Muscle of leg (tissue), 11 donors: ENCODE results near the gene HSPB2. TPM values are rescaled to one million over a fixed set of nuclear protein-coding genes. Genes with fewer than 3 reads are reported as not detected.

ENCODE experiments used
- DNase-seq: peaks from one replicate; pipeline ENCODE4 v3.0.0; 2013
- H3K27ac ChIP-seq: one replicate; pipeline ENCODE4 v1.5.1; 2013; ENCODE audit warnings: mild to moderate bottlenecking, low read length, control low read depth
- H3K27me3 ChIP-seq: one replicate; pipeline ENCODE4 v1.6.1; 2013; ENCODE audit warnings: low read length; ENCODE audit not compliant: control insufficient read depth, insufficient read depth
- H3K36me3 ChIP-seq: one replicate; pipeline ENCODE4 v1.6.1; 2013; ENCODE audit warnings: low read length; ENCODE audit not compliant: control insufficient read depth, insufficient read depth
- H3K4me1 ChIP-seq: one replicate; pipeline ENCODE4 v1.6.1; 2013; ENCODE audit warnings: low read length; ENCODE audit not compliant: control insufficient read depth, insufficient read depth
- H3K4me3 ChIP-seq: one replicate; pipeline ENCODE4 v1.5.1; 2013; ENCODE audit warnings: low read length, control low read depth
- H3K9me3 ChIP-seq: replicated peaks from 2 replicates; pipeline ENCODE4 v1.6.1; 2013; ENCODE audit warnings: low read depth, low read length; ENCODE audit not compliant: control insufficient read depth
- WGBS: methylation state at CpG from one replicate; pipeline ENCODE4 v1.1.5; 2013; ENCODE audit warnings: missing lambda C conversion rate; ENCODE audit not compliant: insufficient coverage; 5-methylcytosine and 5-hydroxymethylcytosine counted together
- polyA plus RNA-seq, 8 donors: library from polyadenylated mRNA; unstranded; fragments of 120-200 nt; gene quantifications; one replicate each; pipeline versions ENCODE4 v1.2.1 to v1.2.3, GENCODE V29; 2013; ENCODE audit warnings: inconsistent platforms in 1 of 8, low replicate concordance in 1 of 8; ENCODE audit not compliant: insufficient read length in 8 of 8, insufficient read depth in 1 of 8
- total RNA-seq: library from RNA; stranded (reverse); fragments of 120-200 nt; gene quantifications from one replicate; pipeline ENCODE4 v1.2.4, GENCODE V29; 2013

The HSPB2 gene
- total and polyA plus RNA-seq, 9 donors: 61.2 to 101 (median 76.0) TPM

GRCh38 chr11:111946499-111946898 lies 34.0 kb downstream of the HSPB2 start:
- H3K27ac ChIP-seq: no peak overlapping the region

GRCh38 chr11:111947143-111947542 lies 34.6 kb downstream of the HSPB2 start:
- Histone ChIP-seq H3K27ac (no peak overlapping the region), H3K27me3 (no peaks in the 10 kb centered on the region), H3K9me3 (peaks cover 3% of the 10 kb centered on the region), H3K4me3 (no peak overlapping the region), H3K4me1 (peaks cover 6% of the 10 kb centered on the region), H3K36me3 (no peaks in the 10 kb centered on the region)
- no peak for DNase-seq

More at GRCh38 chr11:111946499-111946898, 34.0 kb downstream of the HSPB2 start:
- H3K36me3 ChIP-seq: no peaks in the 10 kb centered on the region
- H3K4me1 ChIP-seq: peaks cover 11% of the 10 kb centered on the region
- WGBS: 74% methylated on average over 3 of the region's 3 CpGs
- peaks cover 2% of the 10 kb centered on the region for H3K9me3 ChIP-seq
- no peak for DNase-seq
- no peak overlapping the region for H3K4me3 ChIP-seq
- H3K27me3 ChIP-seq: no peaks in the 10 kb centered on the region

DNA sequence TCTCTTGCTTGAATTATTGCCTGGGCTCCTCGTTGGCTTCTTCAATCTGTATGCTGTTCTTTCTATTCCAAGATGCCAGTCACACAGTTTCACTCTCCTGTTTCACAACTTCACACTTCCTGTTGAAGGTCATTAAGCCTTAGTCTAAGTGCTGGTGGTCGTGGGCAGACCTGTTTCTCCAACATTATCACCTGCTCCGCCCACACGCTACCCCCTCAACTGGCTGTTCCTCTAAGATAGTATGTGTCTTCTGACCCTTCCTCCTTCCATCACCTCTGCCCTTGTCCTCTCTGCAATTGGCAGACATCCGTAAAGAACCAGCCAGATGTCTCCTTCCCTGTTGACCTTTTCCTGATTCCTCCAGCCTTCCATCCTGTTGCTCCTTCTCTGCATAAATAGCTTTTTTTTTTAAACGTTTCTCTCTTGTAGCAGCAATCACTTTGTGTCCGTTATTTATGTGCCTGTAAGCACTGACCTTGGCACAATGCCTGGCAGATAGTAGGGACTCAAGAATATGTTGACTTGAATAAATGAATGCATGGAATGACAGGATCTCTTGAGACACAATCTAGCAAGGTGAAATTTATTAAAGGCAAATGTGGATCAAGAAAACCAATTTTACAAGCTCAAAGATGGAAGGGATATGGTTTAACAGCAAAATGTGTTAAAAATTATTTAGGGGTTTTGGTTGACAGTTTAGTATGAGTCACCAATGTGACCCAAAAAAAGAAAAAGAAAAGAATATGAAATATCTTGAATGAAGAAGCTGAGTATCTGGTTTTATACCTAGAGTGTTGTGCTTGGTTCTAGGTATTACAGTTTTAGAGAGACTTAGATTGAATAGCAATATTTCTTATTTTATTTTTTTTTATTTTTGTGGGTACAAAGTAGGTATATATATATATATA lies 37.2 kb downstream of the HSPB2 start:
- WGBS: 75% methylated on average over 5 of the region's 7 CpGs
- no peaks in the 10 kb centered on the region for H3K27me3 ChIP-seq
- peaks cover 3% of the 10 kb centered on the region for H3K9me3 ChIP-seq
- H3K27ac ChIP-seq: no peak overlapping the region
- no peak overlapping the region for H3K4me3 ChIP-seq
- no peak for DNase-seq
- H3K4me1 ChIP-seq: no peaks in the 10 kb centered on the region
- no peaks in the 10 kb centered on the region for H3K36me3 ChIP-seq

DNA sequence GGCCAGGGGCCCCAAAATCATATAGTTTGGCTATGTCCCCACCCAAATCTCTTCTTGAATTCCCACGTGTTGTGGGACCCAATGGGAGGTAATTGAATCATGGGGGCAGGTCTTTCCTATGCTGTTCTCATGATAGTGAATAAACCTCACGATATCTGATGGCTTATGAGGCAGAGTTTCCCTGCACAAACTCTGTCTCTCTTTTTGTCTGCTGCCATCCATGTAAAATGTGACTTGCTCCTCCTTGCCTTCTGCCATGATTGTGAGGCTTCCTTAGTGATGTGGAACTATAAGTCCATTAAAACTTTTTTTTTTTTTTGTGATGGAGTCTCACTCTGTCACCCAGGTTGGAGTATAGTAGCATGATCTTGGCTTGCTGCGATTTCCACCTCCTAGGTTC lies 39.0 kb downstream of the HSPB2 start:
- H3K9me3 ChIP-seq: peaks cover 3% of the 10 kb centered on the region
- H3K4me1 ChIP-seq: no peaks in the 10 kb centered on the region
- H3K4me3 ChIP-seq: no peak overlapping the region
- WGBS: no CpG with 5 or more reads among the region's 3 CpGs
- no peaks in the 10 kb centered on the region for H3K36me3 ChIP-seq
- no peak for DNase-seq
- H3K27me3 ChIP-seq: no peaks in the 10 kb centered on the region
- no peak overlapping the region for H3K27ac ChIP-seq

DNA sequence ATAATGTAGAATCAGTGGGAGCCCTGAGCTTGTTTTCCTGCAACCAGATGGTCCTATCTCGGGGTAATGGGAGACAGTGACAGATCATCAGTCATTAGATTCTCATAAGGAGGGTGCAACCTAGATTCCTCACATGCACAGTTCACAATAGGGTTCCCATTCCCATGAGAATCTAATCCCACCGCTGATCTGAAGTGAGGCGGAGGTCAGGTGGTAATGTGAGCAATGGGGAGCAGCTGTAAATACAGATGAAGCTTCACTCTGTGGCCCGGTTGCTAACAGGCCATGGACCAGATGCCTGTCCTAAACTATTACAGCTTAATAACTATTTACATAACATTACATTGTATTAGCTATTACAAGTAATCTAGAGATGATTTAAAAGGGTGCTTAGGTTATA lies 41.6 kb downstream of the HSPB2 start:
- no peak overlapping the region for H3K27ac ChIP-seq
- peaks cover 19% of the 10 kb centered on the region for H3K4me1 ChIP-seq
- DNase-seq: no peak
- WGBS: no CpG with 5 or more reads among the region's 4 CpGs
- no peaks in the 10 kb centered on the region for H3K36me3 ChIP-seq
- H3K27me3 ChIP-seq: no peaks in the 10 kb centered on the region
- peaks cover 3% of the 10 kb centered on the region for H3K9me3 ChIP-seq
- no peak overlapping the region for H3K4me3 ChIP-seq

DNA sequence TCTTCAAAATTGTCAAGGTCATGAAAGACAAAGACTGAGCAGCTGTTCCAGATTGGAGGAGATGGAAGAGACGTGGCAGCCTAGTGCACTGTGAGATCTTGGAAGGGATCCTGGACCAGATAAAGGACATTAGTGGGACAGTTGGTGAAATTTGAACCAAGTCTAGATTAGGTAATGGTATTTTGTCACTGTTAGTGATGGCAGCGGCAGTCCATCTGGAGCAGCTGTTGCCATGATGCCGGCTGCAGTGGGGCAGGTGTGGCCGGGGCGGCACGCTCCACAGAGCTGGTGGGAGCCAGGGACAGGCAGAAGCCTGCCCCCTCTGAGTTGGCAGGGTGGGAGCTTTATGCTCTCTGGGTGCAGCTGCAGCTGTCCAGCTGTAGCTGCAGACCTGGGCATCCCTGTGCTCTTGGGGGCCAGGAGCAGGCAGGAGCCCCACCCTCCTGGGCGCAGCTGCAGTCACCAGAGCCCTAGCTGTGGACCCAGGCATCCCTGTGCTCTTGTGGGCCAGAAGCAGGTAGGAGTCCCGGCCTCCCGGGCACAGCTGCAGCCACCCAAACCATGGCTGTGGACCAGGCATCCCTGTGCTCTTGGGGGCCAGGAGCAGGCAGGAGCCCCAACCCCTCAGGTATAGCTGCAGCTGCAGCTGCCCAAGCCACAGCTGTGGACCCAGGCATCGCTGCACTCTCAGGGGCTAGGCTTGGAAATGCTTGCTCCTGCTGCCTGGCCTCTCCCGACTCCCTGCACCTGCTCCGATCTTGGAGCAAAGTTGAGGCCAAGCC lies 45.3 kb downstream of the HSPB2 start:
- no peaks in the 10 kb centered on the region for H3K9me3 ChIP-seq
- DNase-seq: peak; percentile 88
- H3K4me3 ChIP-seq: no peak overlapping the region
- H3K36me3 ChIP-seq: no peaks in the 10 kb centered on the region
- H3K4me1 ChIP-seq: peaks cover 21% of the 10 kb centered on the region
- WGBS: 84% methylated on average over 12 of the region's 12 CpGs
- no peaks in the 10 kb centered on the region for H3K27me3 ChIP-seq
- peak overlapping the region; percentile 76 for H3K27ac ChIP-seq

GRCh38 chr11:111960916-111961315 lies 48.4 kb downstream of the HSPB2 start:
- no peaks in the 10 kb centered on the region for H3K27me3 ChIP-seq
- peaks cover 21% of the 10 kb centered on the region for H3K4me1 ChIP-seq
- no peaks in the 10 kb centered on the region for H3K36me3 ChIP-seq
- no peaks in the 10 kb centered on the region for H3K9me3 ChIP-seq
- no peak overlapping the region for H3K27ac ChIP-seq
- 56% methylated on average over 5 of the region's 5 CpGs for WGBS
- no peak for DNase-seq
- no peak overlapping the region for H3K4me3 ChIP-seq

GRCh38 chr11:111961389-111962300 lies 49.1 kb downstream of the HSPB2 start:
- WGBS: 100% methylated on average over 1 of the region's 6 CpGs
- H3K27me3 ChIP-seq: no peaks in the 10 kb centered on the region
- H3K27ac ChIP-seq: no peak overlapping the region
- no peak for DNase-seq
- peaks cover 21% of the 10 kb centered on the region for H3K4me1 ChIP-seq
- H3K4me3 ChIP-seq: no peak overlapping the region
- no peaks in the 10 kb centered on the region for H3K9me3 ChIP-seq
- H3K36me3 ChIP-seq: no peaks in the 10 kb centered on the region
